Activated CD4-positive, CD25-positive, alpha-beta regulatory T cell (primary cell): ENCODE data around the gene LIMCH1.

Experiments used
- DNase-seq, 4 experiments: peaks; one replicate each; lab custom pipeline; 2025; lab: John Stamatoyannopoulos, UW

Gene LIMCH1

DNA sequence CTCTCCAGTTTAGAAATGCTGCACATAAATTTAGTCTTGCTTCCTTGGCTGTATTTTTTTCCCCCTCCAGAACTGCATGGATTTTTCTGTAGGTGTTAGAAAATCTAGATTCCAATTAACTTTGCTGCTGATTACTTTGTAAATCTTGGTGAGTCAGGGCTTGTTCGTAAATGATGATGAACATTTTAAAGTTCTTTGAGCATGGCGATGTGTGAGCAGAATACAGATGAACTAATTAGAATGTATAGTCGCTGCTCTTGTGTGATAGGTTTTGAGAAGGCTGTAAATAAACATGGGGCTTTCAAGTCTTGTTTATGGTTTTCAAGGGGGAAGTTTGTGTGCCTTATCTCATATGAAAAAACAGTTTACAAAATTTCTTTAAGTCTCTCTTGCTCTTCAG is 23.3 kb downstream of the LIMCH1 start:
- DNase-seq: no peak

DNA sequence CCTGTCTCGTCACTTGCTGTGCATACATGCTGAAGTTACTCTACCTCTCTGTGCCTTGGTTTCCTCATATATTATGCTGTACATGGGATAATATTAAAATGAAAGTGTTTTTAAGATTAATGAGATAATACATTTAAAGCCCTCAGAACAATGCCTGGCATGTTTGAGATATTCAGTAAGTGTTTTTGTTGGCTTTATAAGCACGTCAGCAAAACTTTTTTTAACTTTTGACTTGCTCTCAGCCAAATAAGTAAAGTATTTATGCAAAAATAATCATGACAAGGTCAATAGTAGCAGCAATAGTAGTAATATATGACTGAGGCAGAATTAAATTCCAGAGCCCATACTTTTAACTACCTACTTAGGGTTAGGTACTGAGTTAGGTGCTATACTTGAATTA is 29.2 kb downstream of the LIMCH1 start:
- no peak for DNase-seq

DNA sequence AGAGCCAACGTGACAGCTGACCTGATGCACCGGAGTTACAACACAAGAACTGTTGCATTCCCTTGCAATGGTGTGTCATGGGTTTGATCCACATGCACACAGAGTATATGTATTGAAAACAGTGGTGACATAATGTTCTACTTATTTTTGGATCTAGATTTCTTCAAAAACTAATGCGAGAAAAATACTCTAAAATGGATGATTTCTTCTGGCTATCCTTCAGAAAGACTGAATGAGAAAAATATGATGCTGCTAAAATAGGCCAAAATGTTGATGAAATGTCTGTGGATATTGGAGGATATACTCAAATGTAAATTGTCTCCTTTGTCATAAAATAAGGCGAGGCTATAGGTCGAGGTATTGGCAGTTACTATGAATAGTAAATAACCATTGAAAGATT is 30.4 kb downstream of the LIMCH1 start:
- DNase-seq: no peak

GRCh38 chr4:41569961-41570360 is 32.0 kb downstream of the LIMCH1 start:
- no peak for DNase-seq

GRCh38 chr4:41571422-41571821 is 33.5 kb downstream of the LIMCH1 start:
- DNase-seq: no peak

DNA sequence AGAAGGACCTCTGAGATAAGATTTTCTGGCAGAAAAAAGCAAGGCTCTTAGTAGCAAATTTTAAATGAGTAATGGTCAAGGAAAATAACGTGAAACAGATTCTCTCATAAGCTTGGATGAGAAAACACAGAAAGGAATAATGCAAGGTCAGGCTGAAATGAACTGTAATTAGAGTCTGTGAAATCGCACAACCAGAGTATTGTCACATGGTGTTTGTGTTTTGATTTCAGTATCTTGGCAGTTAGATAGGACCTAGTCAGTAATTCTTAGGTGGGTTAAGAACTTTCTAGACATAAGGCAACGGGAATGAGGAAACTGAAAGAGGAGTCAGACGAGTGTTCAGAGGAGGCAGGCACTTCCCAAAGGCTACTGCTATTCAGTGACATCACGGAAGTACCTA is 34.6 kb downstream of the LIMCH1 start:
- no peak for DNase-seq

DNA sequence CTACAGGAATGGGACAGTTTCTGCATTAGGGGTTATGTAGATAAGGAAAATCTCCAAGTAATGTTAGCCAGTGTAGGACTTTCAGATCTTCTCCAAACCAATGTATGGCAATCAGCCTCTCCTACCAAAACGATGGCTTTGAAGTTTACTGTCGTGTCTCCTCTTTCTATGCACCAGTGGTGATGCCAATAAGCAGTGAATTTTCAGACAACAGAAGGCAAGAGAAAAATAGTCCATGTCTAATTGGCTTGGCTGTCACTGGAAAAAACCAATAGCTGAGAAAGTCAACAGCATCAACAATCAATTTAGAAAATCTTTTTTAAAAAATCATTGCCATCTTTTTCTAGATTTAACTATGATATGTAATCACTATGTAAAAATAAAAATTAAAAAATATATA is 35.0 kb downstream of the LIMCH1 start:
- no peak for DNase-seq

GRCh38 chr4:41573502-41574001 is 35.6 kb downstream of the LIMCH1 start:
- no peak for DNase-seq

GRCh38 chr4:41575207-41575606 is 37.2 kb downstream of the LIMCH1 start:
- DNase-seq: no peak

DNA sequence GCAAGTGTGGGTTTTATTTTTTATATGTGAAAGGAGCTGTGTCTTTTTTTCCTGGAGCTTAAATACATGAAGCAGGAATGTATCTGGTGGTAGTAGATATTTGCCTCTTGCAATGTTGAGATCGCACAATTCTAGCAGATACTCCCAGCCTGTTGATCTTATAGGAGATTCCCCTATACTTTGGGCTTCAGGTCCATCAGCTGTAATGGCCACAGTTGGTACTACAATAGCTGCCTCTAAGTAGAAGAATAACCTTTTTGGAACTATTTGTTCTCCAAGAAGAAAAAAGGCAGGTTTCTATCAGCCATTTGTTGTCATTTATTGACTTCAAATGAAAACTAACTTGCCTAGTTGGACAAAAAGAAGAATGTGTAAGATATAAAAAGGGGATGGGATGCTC is 37.7 kb downstream of the LIMCH1 start:
- DNase-seq: no peak

DNA sequence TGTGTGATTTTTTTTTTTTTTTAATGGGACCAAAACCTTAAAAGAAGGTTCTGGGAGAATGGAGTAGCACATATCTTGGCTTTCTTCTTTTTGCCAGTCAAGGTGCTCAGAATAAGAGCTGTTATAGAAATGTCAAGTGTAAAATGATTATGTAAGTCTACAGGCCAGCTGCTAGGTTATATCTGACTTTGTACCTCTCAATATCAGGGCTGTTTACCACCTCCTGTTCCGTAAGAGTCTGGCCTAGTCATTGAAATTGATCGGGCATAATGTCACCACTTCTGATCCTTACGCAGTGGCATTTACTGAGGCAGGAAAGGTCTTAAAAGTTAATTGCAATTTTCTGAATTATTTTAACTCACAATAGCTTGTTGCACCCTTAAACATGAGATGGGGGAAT is 41.1 kb downstream of the LIMCH1 start:
- no peak for DNase-seq

- no peak for DNase-seq
These were observed 41.6 kb downstream of the LIMCH1 start for GRCh38 chr4:41579526-41579925.

DNA sequence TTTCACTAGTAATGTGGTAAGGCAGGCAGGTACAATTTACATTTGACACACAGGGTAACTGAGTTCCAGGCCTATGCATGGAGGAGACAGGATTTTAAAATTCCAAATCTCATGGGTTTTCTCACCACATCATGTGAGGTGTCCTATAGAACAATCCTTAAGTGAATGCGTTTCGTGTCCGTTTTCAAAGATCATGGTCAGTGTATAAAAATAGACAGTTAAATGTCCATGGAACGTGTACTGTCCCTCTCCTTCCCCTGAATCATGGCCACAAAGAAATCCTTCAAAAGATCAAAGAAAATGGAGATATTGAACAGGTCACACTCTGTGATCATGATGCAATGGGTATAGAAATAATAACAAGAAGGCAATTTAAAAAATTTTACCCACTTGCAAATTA is 42.0 kb downstream of the LIMCH1 start:
- DNase-seq: no peak

DNA sequence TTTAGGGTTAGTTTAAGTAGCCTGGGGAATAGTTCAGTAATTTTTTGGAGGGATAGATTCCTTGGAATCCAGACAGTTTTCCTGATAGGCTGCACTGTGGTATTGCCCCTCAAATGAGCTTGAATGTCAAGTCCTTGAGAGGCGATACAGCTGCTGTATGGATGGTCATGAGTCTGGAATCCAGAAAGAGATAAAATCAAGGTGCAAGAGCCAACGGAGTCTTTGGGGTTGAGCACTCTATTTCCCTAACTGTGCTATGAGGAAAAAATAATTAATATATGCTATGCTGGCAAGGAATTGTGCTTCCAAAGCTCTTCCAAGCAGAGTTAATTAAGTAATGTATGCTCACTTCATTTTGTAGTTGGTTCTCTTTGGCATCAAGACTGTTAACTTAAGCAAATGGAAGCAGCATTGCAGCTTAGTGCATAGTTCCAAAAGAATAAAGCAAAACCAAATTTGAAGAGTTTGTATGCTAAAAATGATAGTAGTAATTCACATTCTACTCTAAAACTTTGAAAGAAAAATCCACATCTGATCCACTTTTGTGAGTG is 48.8 kb downstream of the LIMCH1 start:
- no peak for DNase-seq

DNA sequence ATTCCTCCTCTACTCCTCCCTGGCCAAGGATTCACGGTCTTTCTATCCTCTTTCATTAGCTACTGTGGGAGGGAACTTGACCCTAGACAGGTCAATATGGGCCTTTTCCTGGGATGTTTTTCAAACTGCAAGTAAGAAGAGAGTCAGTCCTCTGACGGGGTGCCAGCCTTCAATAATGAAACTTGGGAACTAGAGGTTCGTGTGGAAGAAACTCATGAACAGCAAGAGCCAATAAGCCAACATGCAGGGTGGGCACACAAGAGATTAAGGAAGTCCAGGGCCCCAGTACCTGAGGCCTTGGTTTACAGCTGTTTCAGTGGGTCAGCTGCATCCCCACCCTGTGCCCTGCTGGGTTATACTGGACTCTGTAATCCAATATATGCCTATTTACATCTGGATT is 49.3 kb downstream of the LIMCH1 start:
- DNase-seq: no peak

- no peak for DNase-seq
These were observed 52.6 kb downstream of the LIMCH1 start for GRCh38 chr4:41590591-41590990.

GRCh38 chr4:41594432-41594831 is 56.5 kb downstream of the LIMCH1 start:
- DNase-seq: no peak

DNA sequence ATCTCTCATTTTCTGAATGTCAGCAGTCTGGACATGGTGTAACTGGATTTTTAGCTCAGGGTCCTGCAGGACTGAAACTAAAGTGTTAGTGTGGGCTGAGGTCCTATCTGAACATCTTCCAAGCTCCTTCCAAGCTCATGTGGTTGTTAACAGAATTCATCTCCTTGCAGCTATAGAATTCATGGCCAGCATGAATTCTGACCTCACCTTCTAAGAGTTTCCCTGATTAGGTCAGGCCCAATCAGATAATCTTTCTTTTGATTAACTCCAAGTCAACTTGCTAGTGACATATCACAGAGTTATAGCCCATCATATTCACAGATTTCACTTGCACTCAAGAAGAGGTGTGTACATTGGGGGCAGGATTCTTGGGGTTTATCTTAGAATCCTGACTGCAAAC is 59.5 kb downstream of the LIMCH1 start:
- no peak for DNase-seq

DNA sequence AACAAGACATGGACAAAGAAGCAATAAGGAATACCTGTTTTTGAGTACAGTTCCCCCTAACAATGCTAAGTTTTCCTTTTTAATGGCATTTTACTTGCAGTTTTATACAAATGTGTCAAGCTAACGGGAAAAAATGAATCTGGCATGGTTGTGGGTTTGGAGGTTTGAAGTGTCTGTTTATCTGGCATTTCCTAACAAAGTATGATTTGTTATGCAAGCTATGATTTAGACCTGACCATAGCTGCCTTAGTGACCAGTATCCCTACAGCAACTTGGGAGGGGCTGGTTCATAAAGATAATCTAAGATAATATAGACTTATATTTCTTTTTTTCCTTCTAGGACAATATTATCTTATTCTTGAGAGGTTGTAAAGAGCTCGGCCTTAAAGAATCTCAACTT is 60.6 kb downstream of the LIMCH1 start:
- DNase-seq: no peak

GRCh38 chr4:41599192-41599786 is 61.3 kb downstream of the LIMCH1 start:
- DNase-seq: no peak

- DNase-seq: no peak
These were observed 62.4 kb downstream of the LIMCH1 start for GRCh38 chr4:41600243-41600912.

- no peak for DNase-seq
These were observed 63.1 kb downstream of the LIMCH1 start for GRCh38 chr4:41601025-41601424.

GRCh38 chr4:41602113-41602512 is 64.2 kb downstream of the LIMCH1 start:
- no peak for DNase-seq
